Caco-2 (cell line): ENCODE measurements around the gene LYST. TPM values are rescaled to one million over a fixed set of nuclear protein-coding genes. Genes with fewer than 3 reads are reported as not detected.
A peak's percentile ranks its signal among the peaks of the same experiment; 100 is the strongest.
"Not testable (repeated sequence)": the region's sequence is repeated elsewhere in the genome, so short reads cannot be mapped to it uniquely, and the experiment has no call there.

Source experiments
- Bru-seq: library from RNA; stranded (reverse); fragments of 400-500 nt; gene quantifications from one replicate; lab custom pipeline; 2021; lab: Mats Ljungman, UMichigan
- BruChase-seq, 2 experiments: library from RNA; stranded (reverse); fragments of 400-500 nt; gene quantifications; one replicate each; lab custom pipeline; 2021; lab: Mats Ljungman, UMichigan
- BruUV-seq: library from RNA; stranded (reverse); fragments of 400-500 nt; replicated peaks from 2 replicates; lab custom pipeline; 2021; lab: Mats Ljungman, UMichigan
- CTCF ChIA-PET: fragments of 300-600 bp; sonication (Branson Sonifier 250); formaldehyde crosslinking; loops from one replicate; lab custom pipeline; 2022; ENCODE audit warnings: antibody characterized with exemption; lab: Charles Lee
- POLR2A ChIA-PET: fragments of 300-600 bp; sonication (Branson Sonifier 250); formaldehyde crosslinking; loops from one replicate; lab custom pipeline; 2022; ENCODE audit warnings: antibody characterized with exemption; lab: Charles Lee
- DNase-seq, 2 experiments: peaks; one replicate each; pipeline versions ENCODE4 v3.0.0 to v3.0.0-alpha.2; 2020 to 2022
- H3K27me3 ChIP-seq: replicated peaks from 2 replicates; pipeline ENCODE4 v1.6.0; 2011; ENCODE audit warnings: low read length; ENCODE audit not compliant: control insufficient read depth, insufficient read depth
- H3K36me3 ChIP-seq: 2 replicates; pipeline ENCODE4 v1.5.1; 2011; ENCODE audit warnings: low read length; ENCODE audit not compliant: control insufficient read depth, insufficient read depth
- H3K4me1 ChIP-seq: fragments of 250-450 bp; sonication (Bioruptor Pico); 2 replicates; pipeline ENCODE4 v1.5.1; 2020; ENCODE audit warnings: mild to moderate bottlenecking
- H3K4me3 ChIP-seq: 2 replicates; pipeline ENCODE4 v1.5.1; 2011; ENCODE audit warnings: low read depth, mild to moderate bottlenecking, control low read depth, low read length
- H3K9me3 ChIP-seq: fragments of 250-450 bp; sonication (Bioruptor Pico); 2 replicates; pipeline ENCODE4 v1.5.1; 2020; ENCODE audit warnings: mild to moderate bottlenecking, moderate library complexity
- H3K27ac Mint-ChIP-seq: one replicate; pipeline ENCODE4 v1.8.0; 2022; ENCODE audit warnings: mixed read lengths; ENCODE audit not compliant: unreplicated experiment
- H3K27me3 Mint-ChIP-seq: one replicate; pipeline ENCODE4 v1.8.0; 2022; ENCODE audit warnings: mixed read lengths; ENCODE audit not compliant: insufficient read depth, unreplicated experiment
- H3K36me3 Mint-ChIP-seq: one replicate; pipeline ENCODE4 v1.8.0; 2022; ENCODE audit warnings: mild to moderate bottlenecking, mixed read lengths; ENCODE audit not compliant: insufficient read depth, unreplicated experiment
- H3K4me1 Mint-ChIP-seq: one replicate; pipeline ENCODE4 v1.8.0; 2022; ENCODE audit warnings: low read depth, mixed read lengths; ENCODE audit not compliant: unreplicated experiment
- H3K4me3 Mint-ChIP-seq: one replicate; pipeline ENCODE4 v1.8.0; 2022; ENCODE audit warnings: mild to moderate bottlenecking, moderate library complexity, mixed read lengths; ENCODE audit not compliant: unreplicated experiment
- H3K9me3 Mint-ChIP-seq: one replicate; pipeline ENCODE4 v1.8.0; 2022; ENCODE audit warnings: mixed read lengths; ENCODE audit not compliant: unreplicated experiment
- intact Hi-C: fragments of 100-400 bp; cut with micrococcal nuclease; formaldehyde crosslinking; loops from one replicate; pipeline ENCODE4 v1.10.0; 2022; ENCODE audit not compliant: unreplicated experiment
- long read RNA-seq: library from polyadenylated mRNA; stranded (forward); transcript quantifications from one replicate; pipeline ENCODE4 v2.0.0, GENCODE V29; 2022
- total RNA-seq: library from RNA; stranded (reverse); gene quantifications from 2 replicates; pipeline ENCODE4 v1.2.3, GENCODE V29; 2022
- TF ChIP-seq, protein P1 (sequence below), 2 experiments: fragments of 200-600 bp in 1 of 2; IDR thresholded peaks; 1 replicate in 1 of 2; 2 replicates in 1 of 2; pipeline versions ENCODE4 v1.5.1 to v1.8.0; 2011 to 2022; ENCODE audit warnings: antibody characterized with exemption in 1 of 2, control low read depth in 1 of 2, inconsistent platforms in 1 of 2, low read depth in 1 of 2, low read length in 1 of 2, mild to moderate bottlenecking in 1 of 2, moderate library complexity in 1 of 2; ENCODE audit not compliant: insufficient read depth in 1 of 2, severe bottlenecking in 1 of 2, unreplicated experiment in 1 of 2

LYST gene, protein sequence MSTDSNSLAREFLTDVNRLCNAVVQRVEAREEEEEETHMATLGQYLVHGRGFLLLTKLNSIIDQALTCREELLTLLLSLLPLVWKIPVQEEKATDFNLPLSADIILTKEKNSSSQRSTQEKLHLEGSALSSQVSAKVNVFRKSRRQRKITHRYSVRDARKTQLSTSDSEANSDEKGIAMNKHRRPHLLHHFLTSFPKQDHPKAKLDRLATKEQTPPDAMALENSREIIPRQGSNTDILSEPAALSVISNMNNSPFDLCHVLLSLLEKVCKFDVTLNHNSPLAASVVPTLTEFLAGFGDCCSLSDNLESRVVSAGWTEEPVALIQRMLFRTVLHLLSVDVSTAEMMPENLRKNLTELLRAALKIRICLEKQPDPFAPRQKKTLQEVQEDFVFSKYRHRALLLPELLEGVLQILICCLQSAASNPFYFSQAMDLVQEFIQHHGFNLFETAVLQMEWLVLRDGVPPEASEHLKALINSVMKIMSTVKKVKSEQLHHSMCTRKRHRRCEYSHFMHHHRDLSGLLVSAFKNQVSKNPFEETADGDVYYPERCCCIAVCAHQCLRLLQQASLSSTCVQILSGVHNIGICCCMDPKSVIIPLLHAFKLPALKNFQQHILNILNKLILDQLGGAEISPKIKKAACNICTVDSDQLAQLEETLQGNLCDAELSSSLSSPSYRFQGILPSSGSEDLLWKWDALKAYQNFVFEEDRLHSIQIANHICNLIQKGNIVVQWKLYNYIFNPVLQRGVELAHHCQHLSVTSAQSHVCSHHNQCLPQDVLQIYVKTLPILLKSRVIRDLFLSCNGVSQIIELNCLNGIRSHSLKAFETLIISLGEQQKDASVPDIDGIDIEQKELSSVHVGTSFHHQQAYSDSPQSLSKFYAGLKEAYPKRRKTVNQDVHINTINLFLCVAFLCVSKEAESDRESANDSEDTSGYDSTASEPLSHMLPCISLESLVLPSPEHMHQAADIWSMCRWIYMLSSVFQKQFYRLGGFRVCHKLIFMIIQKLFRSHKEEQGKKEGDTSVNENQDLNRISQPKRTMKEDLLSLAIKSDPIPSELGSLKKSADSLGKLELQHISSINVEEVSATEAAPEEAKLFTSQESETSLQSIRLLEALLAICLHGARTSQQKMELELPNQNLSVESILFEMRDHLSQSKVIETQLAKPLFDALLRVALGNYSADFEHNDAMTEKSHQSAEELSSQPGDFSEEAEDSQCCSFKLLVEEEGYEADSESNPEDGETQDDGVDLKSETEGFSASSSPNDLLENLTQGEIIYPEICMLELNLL (N-terminal part only)
- 3.6 and 5.6 TPM in 2 replicates for total RNA-seq
- percentile 43 among the genes with signal in this experiment for Bru-seq, nascent RNA
- BruChase-seq, experiment 1, labeled RNA remaining after a 2-hour chase = percentile 50 among the genes with signal in this experiment
- BruChase-seq, experiment 2, labeled RNA remaining after a 6-hour chase = percentile 46 among the genes with signal in this experiment
- long read RNA-seq, partial matches to known transcripts = 0 of 1 reads
- long read RNA-seq, other reads (novel, unspliced or antisense) = 1 of 1 reads

DNA sequence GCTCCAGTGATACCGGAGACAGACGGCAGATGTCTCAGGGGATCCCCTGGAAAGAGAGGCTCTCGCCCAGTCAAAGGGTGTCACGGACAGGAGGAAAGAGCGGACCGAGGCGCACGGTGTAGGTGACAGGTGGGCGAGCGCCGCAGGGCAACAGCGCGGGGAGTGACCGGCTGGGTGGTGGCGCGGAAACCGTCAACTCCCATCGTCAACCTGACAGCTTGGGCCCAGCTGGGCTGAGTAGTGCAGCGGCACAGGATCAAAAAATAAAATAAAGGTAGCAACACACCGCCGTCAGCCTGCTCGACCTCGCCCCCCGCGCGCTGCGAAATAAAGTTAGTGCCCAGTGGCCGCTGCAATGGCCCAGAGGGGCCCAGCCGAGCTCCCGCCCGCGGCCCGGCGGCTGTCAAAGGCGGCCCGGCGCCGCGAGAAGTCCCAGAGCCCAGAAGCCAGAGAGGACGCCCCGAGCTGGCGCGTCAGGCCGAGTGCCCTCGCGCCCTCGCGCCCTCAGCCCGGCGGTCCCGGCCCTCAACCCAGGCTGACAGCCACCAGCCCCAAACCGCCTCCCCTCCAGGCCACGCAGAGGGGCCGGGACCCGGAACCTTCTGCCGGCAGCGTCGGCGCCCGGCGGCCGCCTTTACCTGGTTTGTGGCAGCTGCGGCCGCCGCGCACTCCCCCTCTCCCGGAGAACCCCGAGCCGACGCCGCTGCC is at the start of gene LYST:
TSS of gene LYST (minus strand) at position 702 of the 708 bp plus-strand sequence. CDS start 36,489 bp downstream, outside the sequence.
- H3K4me3 ChIP-seq = peak within 1 kb of the TSS; percentile 65
- H3K4me1 ChIP-seq = peaks cover 4% of the 10 kb centered on the region; the same call in 1 of the 2 replicates
- Mint-ChIP-seq H3K4me1 (peaks cover 6% of the 10 kb centered on the region), H3K27ac (peak within 1 kb of the TSS; percentile 65), H3K27me3 (peaks cover 2% of the 10 kb centered on the region), H3K36me3 (peaks cover 8% of the 10 kb centered on the region), H3K9me3 (no peaks in the 10 kb centered on the region), H3K4me3 (peak within 1 kb of the TSS; percentile 98)
- ChIA-PET POLR2A (no interaction called here), CTCF (interaction anchor here (0.6 to 2.2 kb wide), 11 partner anchors 10 to 362 kb away, joined by 3 to 37 read pairs (median 4); partner anchors contain the start of gene B3GALNT2)
- H3K9me3 ChIP-seq = no peaks in the 10 kb centered on the region
- intact Hi-C loops = loop anchor here (1.0 to 10.0 kb wide), 4 partner anchors 26 to 362 kb away; partner anchors contain the start of gene B3GALNT2
- TF ChIP-seq, protein P1, sequence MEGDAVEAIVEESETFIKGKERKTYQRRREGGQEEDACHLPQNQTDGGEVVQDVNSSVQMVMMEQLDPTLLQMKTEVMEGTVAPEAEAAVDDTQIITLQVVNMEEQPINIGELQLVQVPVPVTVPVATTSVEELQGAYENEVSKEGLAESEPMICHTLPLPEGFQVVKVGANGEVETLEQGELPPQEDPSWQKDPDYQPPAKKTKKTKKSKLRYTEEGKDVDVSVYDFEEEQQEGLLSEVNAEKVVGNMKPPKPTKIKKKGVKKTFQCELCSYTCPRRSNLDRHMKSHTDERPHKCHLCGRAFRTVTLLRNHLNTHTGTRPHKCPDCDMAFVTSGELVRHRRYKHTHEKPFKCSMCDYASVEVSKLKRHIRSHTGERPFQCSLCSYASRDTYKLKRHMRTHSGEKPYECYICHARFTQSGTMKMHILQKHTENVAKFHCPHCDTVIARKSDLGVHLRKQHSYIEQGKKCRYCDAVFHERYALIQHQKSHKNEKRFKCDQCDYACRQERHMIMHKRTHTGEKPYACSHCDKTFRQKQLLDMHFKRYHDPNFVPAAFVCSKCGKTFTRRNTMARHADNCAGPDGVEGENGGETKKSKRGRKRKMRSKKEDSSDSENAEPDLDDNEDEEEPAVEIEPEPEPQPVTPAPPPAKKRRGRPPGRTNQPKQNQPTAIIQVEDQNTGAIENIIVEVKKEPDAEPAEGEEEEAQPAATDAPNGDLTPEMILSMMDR (IDR thresholded peaks at IDR 0.05; ENCODE audit: insufficient read depth in 1 of 2, low read depth in 1 of 2, low read length in 1 of 2, severe bottlenecking in 1 of 2, unreplicated experiment in 1 of 2) = peak in 1 of 2 experiments; percentile 68
- BruUV-seq = no TSS peak
- no peaks in the 10 kb centered on the region for H3K36me3 ChIP-seq
- no peaks in the 10 kb centered on the region for H3K27me3 ChIP-seq
- peak; percentile 66 to 71 for DNase-seq

DNA sequence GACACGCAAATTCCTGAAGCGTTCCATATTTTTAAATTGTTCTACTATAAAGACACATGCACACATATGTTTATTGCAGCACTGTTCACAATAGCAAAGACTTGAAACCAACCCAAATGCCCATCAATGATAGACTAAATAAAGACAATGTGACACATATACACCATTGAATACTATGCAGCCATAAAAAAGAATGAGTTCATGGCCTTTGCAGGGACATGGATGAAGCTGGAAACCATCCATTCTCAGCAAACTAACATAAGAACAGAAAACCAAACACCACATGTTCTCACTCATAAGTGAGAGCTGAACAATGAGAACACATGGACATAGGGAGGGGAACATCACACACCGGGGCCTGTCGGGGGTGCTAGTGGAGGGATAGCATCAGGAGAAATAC is 48.8 kb upstream of the LYST start:
- DNase-seq, H3K36me3 Mint-ChIP-seq, H3K27me3 Mint-ChIP-seq, CTCF ChIA-PET, H3K4me3 ChIP-seq, H3K9me3 Mint-ChIP-seq, H3K27me3 ChIP-seq, BruUV-seq, intact Hi-C loops, H3K27ac Mint-ChIP-seq, H3K4me3 Mint-ChIP-seq, H3K9me3 ChIP-seq, POLR2A ChIA-PET, H3K36me3 ChIP-seq: not testable (repeated sequence)
- peaks cover 11% of the 10 kb centered on the region for H3K4me1 Mint-ChIP-seq
- H3K4me1 ChIP-seq = peaks cover 13% of the 10 kb centered on the region

DNA sequence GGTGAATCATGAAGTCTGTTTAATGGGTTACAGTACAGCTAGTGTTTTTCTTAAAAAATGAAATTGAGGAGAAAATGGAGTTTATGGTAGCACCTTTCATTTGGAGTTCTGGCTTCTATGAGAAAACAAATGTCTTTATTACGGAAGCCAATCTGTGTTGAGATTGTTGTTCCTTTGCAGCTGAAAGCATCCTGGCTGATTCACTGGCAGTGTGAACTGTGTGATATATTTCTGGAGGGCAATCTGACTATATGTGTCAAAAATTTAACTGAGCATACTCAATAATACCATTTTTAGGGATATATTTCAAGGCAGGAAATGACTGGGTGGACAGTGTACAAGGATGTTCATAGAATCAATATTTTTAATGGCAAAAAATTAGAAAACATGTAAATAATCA is 46.6 kb upstream of the LYST start:
- H3K4me3 ChIP-seq = no peak overlapping the region
- TF ChIP-seq, protein P1 (IDR thresholded peaks at IDR 0.05; ENCODE audit: insufficient read depth in 1 of 2, low read depth in 1 of 2, low read length in 1 of 2, severe bottlenecking in 1 of 2, unreplicated experiment in 1 of 2) = no peak
- no peaks in the 10 kb centered on the region for H3K27me3 ChIP-seq
- no peak for DNase-seq
- intact Hi-C loops = no loop called here
- no peaks in the 10 kb centered on the region for H3K9me3 Mint-ChIP-seq
- H3K4me1 ChIP-seq = peaks cover 5% of the 10 kb centered on the region
- H3K4me3 Mint-ChIP-seq = no peak overlapping the region
- no peaks in the 10 kb centered on the region for H3K27me3 Mint-ChIP-seq
- no TSS peak for BruUV-seq
- CTCF ChIA-PET = no interaction called here
- H3K4me1 Mint-ChIP-seq = peaks cover 9% of the 10 kb centered on the region
- POLR2A ChIA-PET = no interaction called here
- H3K36me3 Mint-ChIP-seq = no peaks in the 10 kb centered on the region
- no peaks in the 10 kb centered on the region for H3K36me3 ChIP-seq
- H3K9me3 ChIP-seq = no peaks in the 10 kb centered on the region
- no peak overlapping the region for H3K27ac Mint-ChIP-seq
